ENCODE results near the gene HOXC6.

HOXC6 gene

DNA sequence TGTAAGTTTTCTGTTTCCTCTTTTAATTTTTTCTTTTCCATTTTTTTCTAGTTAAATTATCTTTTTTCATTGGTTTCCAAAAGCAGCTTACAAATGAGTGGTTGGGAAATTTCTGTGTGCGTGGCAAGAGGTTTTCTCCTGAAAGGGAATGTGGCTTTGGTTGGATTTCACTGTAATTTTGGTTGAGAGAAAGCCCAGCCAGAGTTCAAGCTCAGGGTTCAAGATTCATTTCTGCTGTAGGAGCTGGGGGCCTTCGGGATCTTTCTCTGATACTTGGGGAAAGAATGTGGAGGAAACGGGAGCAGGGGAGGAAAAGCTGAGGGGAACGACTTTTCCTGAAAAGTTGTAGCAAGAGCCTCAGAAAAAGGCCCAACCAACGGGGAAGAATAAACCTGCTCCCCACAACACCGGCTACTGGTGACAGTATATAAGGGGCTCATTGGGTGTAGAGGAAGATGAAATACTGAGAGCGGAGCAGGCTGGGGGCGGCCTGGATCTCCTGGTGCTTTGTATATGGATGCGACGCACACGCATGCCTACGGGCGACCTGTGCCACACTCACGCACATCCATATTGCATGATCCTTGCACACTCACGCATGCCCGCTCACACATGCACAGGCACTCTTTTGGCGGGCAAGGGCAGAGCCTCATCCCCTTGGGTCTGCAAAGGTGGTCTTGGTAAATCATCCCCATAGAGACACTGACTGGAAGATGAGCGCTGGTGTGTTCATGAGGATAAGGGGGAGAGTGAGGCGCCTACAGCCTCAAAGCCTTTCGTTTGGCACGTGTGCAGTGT lies 41.4 kb upstream of the HOXC6 start:
- 23% methylated on average over 14 of the region's 21 CpGs for WGBS (ENCODE audit: insufficient coverage)
- Histone ChIP-seq H3K36me3 (ENCODE audit: control insufficient read depth in 4 of 4, insufficient read depth in 4 of 4, low read length in 3 of 4) (no peaks in the 10 kb centered on the region), H3K27me3 (replicated peaks in 2 of 5; ENCODE audit: control insufficient read depth in 4 of 5, insufficient read depth in 5 of 5, low read length in 4 of 5) (peaks cover 39 to 99% (median 65%) of the 10 kb centered on the region in 5 experiments), H3K4me1 (ENCODE audit: control extremely low read depth in 1 of 4, control insufficient read depth in 4 of 4, insufficient read depth in 4 of 4, low read length in 3 of 4) (peaks cover 0 to 25% (median 19%) of the 10 kb centered on the region in 4 experiments), H3K9me3 (ENCODE audit: control extremely low read depth in 1 of 5, control insufficient read depth in 4 of 5, insufficient read depth in 2 of 5, low read depth in 1 of 5, low read length in 4 of 5) (peaks cover 0 to 8% (median 0%) of the 10 kb centered on the region in 5 experiments), H3K27ac (ENCODE audit: insufficient read depth in 1 of 2, low read depth in 1 of 2, low read length in 2 of 2, poor library complexity in 1 of 2, severe bottlenecking in 2 of 2) (no peak overlapping the region), H3K4me3 (ENCODE audit: control insufficient read depth in 1 of 7, extremely low read depth in 1 of 7, insufficient read depth in 4 of 7, low read depth in 2 of 7, low read length in 6 of 7) (no peak overlapping the region)
- CTCF ChIA-PET: interaction anchor here (0.9 to 5.6 kb wide), 23 partner anchors 9 to 285 kb away, joined by 3 to 46 read pairs (median 5); partner anchors contain the start of genes HOXC8 and HOXC9
- DNase-seq: no peak
- POLR2A ChIA-PET: interaction anchor here (0.6 kb wide), 1 partner anchor 14 kb away, joined by 3 read pairs; no protein-coding TSS in a partner anchor

DNA sequence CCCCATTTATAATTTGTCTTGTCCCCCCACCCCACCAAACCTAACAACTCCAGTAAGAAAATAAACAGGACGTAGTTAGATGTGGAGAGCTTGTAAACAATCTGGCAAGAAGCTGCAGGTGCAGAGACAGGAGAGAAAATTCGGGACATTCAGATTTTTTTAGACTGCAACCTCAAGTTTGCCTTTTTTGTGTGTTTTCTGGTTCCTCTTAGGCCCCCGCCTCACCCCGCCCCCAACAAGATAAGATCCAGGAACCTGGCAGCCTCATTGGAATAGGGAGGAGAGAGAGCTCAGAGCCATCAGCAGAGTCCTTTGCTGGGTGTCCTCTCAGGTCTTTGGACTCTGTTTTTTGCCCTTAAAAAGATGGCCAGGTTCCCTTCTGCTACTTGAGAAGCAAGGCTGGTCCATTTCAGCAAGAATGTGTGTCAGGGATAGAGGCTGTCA lies 40.4 kb upstream of the HOXC6 start:
- Histone ChIP-seq H3K27me3 (replicated peaks in 2 of 5; ENCODE audit: control insufficient read depth in 4 of 5, insufficient read depth in 5 of 5, low read length in 4 of 5) (peaks cover 36 to 99% (median 64%) of the 10 kb centered on the region in 5 experiments), H3K27ac (ENCODE audit: insufficient read depth in 1 of 2, low read depth in 1 of 2, low read length in 2 of 2, poor library complexity in 1 of 2, severe bottlenecking in 2 of 2) (no peak overlapping the region), H3K9me3 (ENCODE audit: control extremely low read depth in 1 of 5, control insufficient read depth in 4 of 5, insufficient read depth in 2 of 5, low read depth in 1 of 5, low read length in 4 of 5) (peaks cover 0 to 8% (median 0%) of the 10 kb centered on the region in 5 experiments), H3K4me3 (ENCODE audit: control insufficient read depth in 1 of 7, extremely low read depth in 1 of 7, insufficient read depth in 4 of 7, low read depth in 2 of 7, low read length in 6 of 7) (no peak overlapping the region), H3K4me1 (ENCODE audit: control extremely low read depth in 1 of 4, control insufficient read depth in 4 of 4, insufficient read depth in 4 of 4, low read length in 3 of 4) (peaks cover 0 to 25% (median 19%) of the 10 kb centered on the region in 4 experiments), H3K36me3 (ENCODE audit: control insufficient read depth in 4 of 4, insufficient read depth in 4 of 4, low read length in 3 of 4) (no peaks in the 10 kb centered on the region)
- ChIA-PET CTCF (interaction anchor here (0.9 to 5.6 kb wide), 22 partner anchors 10 to 232 kb away, joined by 3 to 46 read pairs (median 4); partner anchors contain the start of gene HOXC9), POLR2A (no interaction called here)
- whole genome bisulfite sequencing (ENCODE audit: insufficient coverage): 8% methylated on average over 4 of the region's 4 CpGs
- no peak for DNase-seq

DNA sequence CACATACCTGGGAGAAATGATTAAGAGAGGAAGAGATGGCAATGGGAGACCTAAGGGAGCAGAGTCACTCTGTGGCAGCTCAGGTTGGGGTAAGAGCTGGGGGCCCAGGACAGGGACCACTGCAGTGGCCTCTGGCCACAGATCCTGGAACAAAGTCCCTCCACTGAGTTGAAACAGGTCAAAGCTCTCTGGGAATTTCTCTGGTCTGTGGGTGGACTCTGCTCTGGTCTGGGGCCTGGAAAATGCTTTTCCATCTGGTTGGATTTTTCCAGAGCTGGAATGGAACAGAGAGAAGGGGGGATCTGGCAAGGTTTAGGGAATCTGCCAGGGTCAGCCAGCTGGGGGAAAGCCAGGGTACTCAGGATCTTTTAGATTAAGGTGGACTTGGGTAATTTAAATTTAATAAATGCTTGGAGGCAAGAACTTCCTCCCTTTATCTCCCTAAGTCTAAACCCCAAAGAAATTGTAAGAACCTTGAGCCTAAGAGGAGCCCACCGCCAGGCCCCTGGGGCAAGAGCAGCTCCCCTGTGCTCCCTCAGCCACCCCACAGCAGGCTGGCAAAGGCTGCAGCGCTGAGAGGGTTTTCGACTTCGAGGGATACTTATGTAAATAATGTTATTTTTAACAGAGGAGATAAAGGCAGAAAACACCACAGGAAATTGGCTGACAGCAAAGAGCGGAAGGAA lies 39.6 kb upstream of the HOXC6 start:
- H3K4me3 ChIP-seq (ENCODE audit: control insufficient read depth in 1 of 7, extremely low read depth in 1 of 7, insufficient read depth in 4 of 7, low read depth in 2 of 7, low read length in 6 of 7): no peak overlapping the region
- ChIA-PET POLR2A (no interaction called here), CTCF (interaction anchor here (1.1 to 5.6 kb wide), 19 partner anchors 11 to 233 kb away, joined by 3 to 46 read pairs (median 5); partner anchors contain the start of gene HOXC9)
- no peak for DNase-seq
- H3K27me3 ChIP-seq (replicated peaks in 2 of 5; ENCODE audit: control insufficient read depth in 4 of 5, insufficient read depth in 5 of 5, low read length in 4 of 5): peaks cover 36 to 99% (median 60%) of the 10 kb centered on the region in 5 experiments
- no peaks in the 10 kb centered on the region for H3K36me3 ChIP-seq (ENCODE audit: control insufficient read depth in 4 of 4, insufficient read depth in 4 of 4, low read length in 3 of 4)
- peaks cover 0 to 24% (median 16%) of the 10 kb centered on the region in 4 experiments for H3K4me1 ChIP-seq (ENCODE audit: control extremely low read depth in 1 of 4, control insufficient read depth in 4 of 4, insufficient read depth in 4 of 4, low read length in 3 of 4)
- peaks cover 0 to 6% (median 0%) of the 10 kb centered on the region in 5 experiments for H3K9me3 ChIP-seq (ENCODE audit: control extremely low read depth in 1 of 5, control insufficient read depth in 4 of 5, insufficient read depth in 2 of 5, low read depth in 1 of 5, low read length in 4 of 5)
- no peak overlapping the region for H3K27ac ChIP-seq (ENCODE audit: insufficient read depth in 1 of 2, low read depth in 1 of 2, low read length in 2 of 2, poor library complexity in 1 of 2, severe bottlenecking in 2 of 2)
- 0% methylated on average over 1 of the region's 5 CpGs for WGBS (ENCODE audit: insufficient coverage)

DNA sequence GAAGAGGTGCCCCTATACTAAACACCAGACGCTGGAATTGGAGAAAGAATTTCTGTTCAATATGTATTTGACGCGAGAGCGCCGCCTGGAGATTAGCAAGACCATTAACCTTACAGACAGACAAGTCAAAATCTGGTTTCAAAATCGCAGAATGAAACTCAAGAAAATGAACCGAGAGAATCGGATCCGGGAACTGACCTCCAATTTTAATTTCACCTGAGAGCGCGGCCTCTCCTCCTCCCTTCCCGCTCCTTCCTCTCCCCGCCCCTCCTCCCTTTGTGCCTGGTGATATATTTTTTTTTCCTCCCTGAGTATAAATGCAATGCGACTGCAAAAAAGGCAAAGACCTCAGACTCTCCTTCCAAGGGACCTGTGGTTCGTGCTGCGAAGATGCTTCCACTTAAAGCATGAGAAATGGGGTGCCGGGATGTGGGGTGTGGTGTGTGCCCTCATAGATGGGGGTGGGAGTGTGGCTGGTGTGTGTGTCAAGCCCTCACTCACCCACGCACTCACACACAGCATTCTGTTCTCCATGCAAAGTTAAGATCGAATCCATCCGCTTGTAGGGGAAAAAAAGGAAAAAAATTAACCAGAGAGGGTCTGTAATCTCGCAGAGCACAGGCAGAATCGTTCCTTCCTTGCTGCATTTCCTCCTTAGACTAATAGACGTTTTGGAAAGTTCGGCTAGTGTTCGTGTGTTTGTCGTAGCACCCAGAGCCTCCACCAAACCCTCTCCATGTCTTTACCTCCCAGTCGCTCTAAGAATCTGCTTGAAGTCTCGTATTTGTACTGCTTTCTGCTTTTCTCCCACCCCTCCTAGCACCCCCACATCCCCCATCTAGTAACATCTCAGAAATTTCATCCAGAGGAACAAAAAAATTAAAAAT lies 38.8 kb upstream of the HOXC6 start:
- WGBS (ENCODE audit: insufficient coverage): under 1% methylated on average over 20 of the region's 28 CpGs
- ChIA-PET CTCF (interaction anchor here (0.9 to 5.6 kb wide), 12 partner anchors 10 to 235 kb away, joined by 3 to 46 read pairs (median 6); partner anchors contain the start of genes HOXC12 and HOXC9), POLR2A (no interaction called here)
- Histone ChIP-seq H3K27ac (ENCODE audit: insufficient read depth in 1 of 2, low read depth in 1 of 2, low read length in 2 of 2, poor library complexity in 1 of 2, severe bottlenecking in 2 of 2) (no peak overlapping the region), H3K27me3 (replicated peaks in 2 of 5; ENCODE audit: control insufficient read depth in 4 of 5, insufficient read depth in 5 of 5, low read length in 4 of 5) (peaks cover 33 to 99% (median 62%) of the 10 kb centered on the region in 5 experiments), H3K36me3 (ENCODE audit: control insufficient read depth in 4 of 4, insufficient read depth in 4 of 4, low read length in 3 of 4) (no peaks in the 10 kb centered on the region), H3K4me3 (ENCODE audit: control insufficient read depth in 1 of 7, extremely low read depth in 1 of 7, insufficient read depth in 4 of 7, low read depth in 2 of 7, low read length in 6 of 7) (no peak overlapping the region), H3K4me1 (ENCODE audit: control extremely low read depth in 1 of 4, control insufficient read depth in 4 of 4, insufficient read depth in 4 of 4, low read length in 3 of 4) (peaks cover 0 to 21% (median 11%) of the 10 kb centered on the region in 4 experiments), H3K9me3 (ENCODE audit: control extremely low read depth in 1 of 5, control insufficient read depth in 4 of 5, insufficient read depth in 2 of 5, low read depth in 1 of 5, low read length in 4 of 5) (peaks cover 0 to 2% (median 0%) of the 10 kb centered on the region in 5 experiments)
- peak; percentile 60 to 77 (median 74) for DNase-seq

- no peak overlapping the region for H3K4me3 ChIP-seq (ENCODE audit: control insufficient read depth in 1 of 7, extremely low read depth in 1 of 7, insufficient read depth in 4 of 7, low read depth in 2 of 7, low read length in 6 of 7)
- H3K27ac ChIP-seq (ENCODE audit: insufficient read depth in 1 of 2, low read depth in 1 of 2, low read length in 2 of 2, poor library complexity in 1 of 2, severe bottlenecking in 2 of 2): no peak overlapping the region
- 7% methylated on average over 13 of the region's 27 CpGs for WGBS (ENCODE audit: insufficient coverage)
- CTCF ChIA-PET: interaction anchor here (0.6 to 3.8 kb wide), 14 partner anchors 11 to 234 kb away, joined by 3 to 23 read pairs (median 3); partner anchors contain the start of genes HOXC12, HOXC5 and HOXC9
- H3K27me3 ChIP-seq (replicated peaks in 2 of 5; ENCODE audit: control insufficient read depth in 4 of 5, insufficient read depth in 5 of 5, low read length in 4 of 5): peaks cover 33 to 100% (median 66%) of the 10 kb centered on the region in 5 experiments
- peaks cover 0 to 24% (median 14%) of the 10 kb centered on the region in 4 experiments for H3K4me1 ChIP-seq (ENCODE audit: control extremely low read depth in 1 of 4, control insufficient read depth in 4 of 4, insufficient read depth in 4 of 4, low read length in 3 of 4)
- H3K36me3 ChIP-seq (ENCODE audit: control insufficient read depth in 4 of 4, insufficient read depth in 4 of 4, low read length in 3 of 4): no peaks in the 10 kb centered on the region
- H3K9me3 ChIP-seq (ENCODE audit: control extremely low read depth in 1 of 5, control insufficient read depth in 4 of 5, insufficient read depth in 2 of 5, low read depth in 1 of 5, low read length in 4 of 5): peaks cover 0 to 2% (median 0%) of the 10 kb centered on the region in 5 experiments
- POLR2A ChIA-PET: no interaction called here
- no peak for DNase-seq
Observed at GRCh38 chr12:53990311-53991076, 37.7 kb upstream of the HOXC6 start.

GRCh38 chr12:53991077-53991460 lies 37.2 kb upstream of the HOXC6 start:
- DNase-seq: no peak
- peaks cover 0 to 25% (median 13%) of the 10 kb centered on the region in 4 experiments for H3K4me1 ChIP-seq (ENCODE audit: control extremely low read depth in 1 of 4, control insufficient read depth in 4 of 4, insufficient read depth in 4 of 4, low read length in 3 of 4)
- no peaks in the 10 kb centered on the region for H3K36me3 ChIP-seq (ENCODE audit: control insufficient read depth in 4 of 4, insufficient read depth in 4 of 4, low read length in 3 of 4)
- peaks cover 33 to 100% (median 66%) of the 10 kb centered on the region in 5 experiments for H3K27me3 ChIP-seq (replicated peaks in 2 of 5; ENCODE audit: control insufficient read depth in 4 of 5, insufficient read depth in 5 of 5, low read length in 4 of 5)
- H3K4me3 ChIP-seq (ENCODE audit: control insufficient read depth in 1 of 7, extremely low read depth in 1 of 7, insufficient read depth in 4 of 7, low read depth in 2 of 7, low read length in 6 of 7): no peak overlapping the region
- H3K27ac ChIP-seq (ENCODE audit: insufficient read depth in 1 of 2, low read depth in 1 of 2, low read length in 2 of 2, poor library complexity in 1 of 2, severe bottlenecking in 2 of 2): no peak overlapping the region
- WGBS (ENCODE audit: insufficient coverage): 6% methylated on average over 7 of the region's 8 CpGs
- CTCF ChIA-PET: interaction anchor here (0.6 to 3.8 kb wide), 13 partner anchors 11 to 226 kb away, joined by 3 to 23 read pairs (median 4); partner anchors contain the start of genes HOXC12, HOXC5 and HOXC9
- peaks cover 0 to 2% (median 0%) of the 10 kb centered on the region in 5 experiments for H3K9me3 ChIP-seq (ENCODE audit: control extremely low read depth in 1 of 5, control insufficient read depth in 4 of 5, insufficient read depth in 2 of 5, low read depth in 1 of 5, low read length in 4 of 5)
- POLR2A ChIA-PET: no interaction called here
